DMS114 treated with DMSO at 0.1 percent for 48 hours (cell line): ENCODE results near the gene ELAVL1.

Source experiments
- DNase-seq: peaks from one replicate; lab custom pipeline; 2025; ENCODE audit not compliant: unreplicated experiment; lab: John Stamatoyannopoulos, UW

The ELAVL1 gene

GRCh38 chr19:8021374-8021773 lies 15.9 kb upstream of the ELAVL1 start:
- DNase-seq, result no peak

- DNase-seq, result no peak
These were observed 15.2 kb upstream of the ELAVL1 start for GRCh38 chr19:8020681-8021080.

DNA sequence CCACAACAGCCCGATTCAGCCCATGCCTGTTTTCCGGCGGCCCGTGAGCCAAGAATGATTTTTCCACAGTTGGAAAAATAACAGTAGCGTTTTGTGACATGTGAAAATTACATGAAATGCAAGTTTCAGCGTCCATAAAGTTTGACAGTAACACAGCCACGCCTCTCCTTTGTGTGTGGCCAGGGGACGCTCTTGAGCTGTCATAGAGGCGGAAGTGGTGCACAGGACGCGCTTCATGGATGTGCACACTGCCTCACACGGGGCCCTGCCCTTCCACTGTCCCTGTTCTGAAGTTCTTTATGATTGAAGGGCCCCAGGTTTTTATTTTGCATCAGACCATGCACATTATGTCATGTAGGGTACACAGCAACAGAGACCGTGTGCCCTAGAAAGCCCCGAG lies 12.4 kb upstream of the ELAVL1 start:
- DNase-seq, result no peak

DNA sequence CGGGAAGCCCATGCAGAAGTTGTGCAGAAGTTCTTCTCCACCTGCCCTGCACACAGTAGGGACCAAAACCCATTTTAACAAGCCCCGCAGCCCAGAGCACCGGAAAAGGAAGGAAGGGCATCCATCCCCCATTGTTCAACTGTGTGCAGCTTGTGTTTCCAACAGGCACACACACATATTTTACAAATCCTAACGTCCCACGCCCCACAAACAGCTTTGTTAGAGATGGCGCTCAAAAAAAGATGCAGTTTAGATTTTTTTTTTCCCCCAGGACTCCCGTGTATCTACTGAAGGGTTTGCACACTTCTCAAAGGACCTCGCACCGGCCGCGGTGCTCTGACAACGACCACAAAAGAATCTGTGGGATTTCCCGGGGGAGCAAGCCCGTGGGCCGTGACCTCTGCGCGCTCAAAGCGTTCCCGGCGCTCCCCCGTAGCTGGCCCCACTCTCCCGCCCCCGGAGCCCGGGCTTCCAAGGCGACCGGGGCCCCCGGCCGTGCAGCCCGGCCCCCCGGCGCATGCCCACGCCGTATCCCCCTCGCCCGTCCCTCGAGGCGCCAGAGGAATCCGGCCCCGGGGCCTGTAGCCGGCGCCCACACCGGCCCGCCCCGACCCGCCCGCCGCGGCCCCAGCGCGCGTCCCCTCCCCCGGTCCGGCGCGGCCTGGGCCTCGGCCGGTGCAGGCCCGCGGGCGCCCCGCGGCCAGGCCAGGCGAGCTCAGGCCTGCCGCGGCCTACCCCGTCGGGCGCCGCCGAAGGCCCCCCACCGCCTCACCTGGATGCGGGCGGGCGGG lies 523 bp downstream of the ELAVL1 start:
- no peak for DNase-seq

GRCh38 chr19:8004001-8004400 lies 1.4 kb downstream of the ELAVL1 start:
- no peak for DNase-seq

GRCh38 chr19:8001995-8002849 lies 3.2 kb downstream of the ELAVL1 start:
- no peak for DNase-seq

DNA sequence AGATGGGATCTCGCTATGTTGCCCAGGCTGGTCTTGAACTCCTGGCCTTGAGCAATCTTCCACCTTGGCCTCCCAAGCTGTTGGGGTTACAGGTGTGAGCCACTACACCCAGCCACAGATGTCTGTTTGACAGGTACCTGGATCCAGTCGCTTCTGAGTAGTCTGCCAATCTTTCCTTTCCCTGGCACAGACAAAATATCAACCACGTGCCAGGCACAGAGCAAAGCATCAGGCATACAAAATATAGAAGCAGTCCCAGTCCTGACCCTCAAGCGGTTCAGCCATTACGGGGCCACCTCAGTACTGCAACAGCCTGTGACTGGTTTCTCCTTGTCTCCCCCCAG lies 3.8 kb downstream of the ELAVL1 start:
- no peak for DNase-seq

DNA sequence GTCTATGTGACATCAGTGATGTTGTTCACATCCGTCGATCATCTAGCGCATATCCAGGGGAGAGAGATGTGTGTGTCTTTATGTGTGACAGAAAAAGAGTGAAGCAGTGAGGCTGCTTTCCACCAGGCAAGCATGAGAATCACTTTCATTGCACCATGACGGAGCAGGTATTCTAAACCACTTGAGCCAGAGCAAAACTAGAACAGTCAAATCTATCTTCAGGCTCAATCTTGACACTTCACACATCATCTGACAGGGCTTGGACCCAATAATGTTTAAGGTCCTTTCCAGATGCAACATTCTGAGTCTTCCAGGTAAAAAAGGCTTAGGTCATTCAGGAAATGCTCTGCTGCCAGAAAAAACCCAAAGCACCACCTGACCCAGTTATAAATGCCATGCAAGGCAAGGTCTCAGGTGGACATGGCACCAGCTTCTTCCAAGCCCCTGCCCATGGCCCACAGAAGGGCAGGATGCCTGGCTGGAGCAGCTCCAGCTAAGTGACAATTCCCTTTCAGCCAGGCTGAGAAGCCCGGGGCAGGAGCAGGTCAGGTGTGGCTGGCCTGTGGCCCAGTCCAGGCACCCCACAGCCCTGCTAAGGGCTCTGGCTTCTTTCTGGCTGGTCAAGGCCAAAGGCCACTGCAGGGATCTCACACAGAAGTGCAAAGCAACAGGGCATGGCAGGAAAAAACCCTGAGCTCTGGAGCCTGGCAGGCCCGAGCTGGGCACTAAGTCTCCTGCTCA lies 5.0 kb downstream of the ELAVL1 start:
- DNase-seq, result no peak

GRCh38 chr19:7999376-7999775 lies 6.1 kb downstream of the ELAVL1 start:
- no peak for DNase-seq

GRCh38 chr19:7997809-7998480 lies 7.5 kb downstream of the ELAVL1 start:
- DNase-seq, result no peak

GRCh38 chr19:7996883-7997282 lies 8.6 kb downstream of the ELAVL1 start:
- no peak for DNase-seq

GRCh38 chr19:7995810-7996158 lies 9.7 kb downstream of the ELAVL1 start:
- no peak for DNase-seq

- DNase-seq, result no peak
These were observed 10.3 kb downstream of the ELAVL1 start for GRCh38 chr19:7994928-7995809.

- DNase-seq, result no peak
These were observed 11.3 kb downstream of the ELAVL1 start for GRCh38 chr19:7994114-7994513.

DNA sequence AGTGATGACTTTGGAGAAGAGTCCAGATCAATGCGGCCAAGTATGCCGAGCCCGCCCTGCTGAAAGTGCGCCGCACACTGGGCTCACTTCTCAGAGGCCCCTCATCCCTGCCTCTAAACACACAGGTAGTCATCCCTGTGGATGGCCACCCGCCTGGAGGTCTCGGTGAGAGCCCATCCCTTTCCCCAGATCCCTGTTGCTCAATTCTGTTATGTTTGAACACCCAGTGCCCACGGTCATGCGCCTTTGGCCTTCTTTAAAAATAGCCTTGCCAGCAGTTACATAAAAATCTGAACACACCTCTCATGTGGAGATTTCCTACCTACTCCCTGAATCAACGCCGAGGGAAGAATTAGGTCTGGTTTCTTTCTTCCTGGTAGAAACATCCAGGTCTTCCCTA lies 11.9 kb downstream of the ELAVL1 start:
- no peak for DNase-seq

DNA sequence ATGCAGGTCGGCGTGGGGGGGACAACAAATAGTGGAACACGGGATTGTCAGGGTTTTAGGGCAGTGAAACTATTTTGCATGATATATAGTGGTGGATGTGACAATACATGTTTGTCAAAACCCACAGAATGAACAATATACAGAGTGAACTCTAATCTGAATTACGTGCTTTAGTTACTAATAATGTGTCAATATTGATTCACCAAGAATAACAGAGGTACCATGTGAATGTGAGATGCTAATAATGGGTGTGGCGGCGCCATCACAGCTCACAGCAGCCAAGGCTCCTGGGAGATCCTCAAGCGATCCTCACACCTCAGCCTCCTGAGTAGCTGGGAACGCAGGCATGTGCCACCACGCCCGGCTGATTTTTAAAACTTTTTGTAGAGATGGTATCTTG lies 12.9 kb downstream of the ELAVL1 start:
- DNase-seq, result no peak

GRCh38 chr19:7989071-7989575 lies 16.3 kb downstream of the ELAVL1 start:
- DNase-seq, result no peak

DNA sequence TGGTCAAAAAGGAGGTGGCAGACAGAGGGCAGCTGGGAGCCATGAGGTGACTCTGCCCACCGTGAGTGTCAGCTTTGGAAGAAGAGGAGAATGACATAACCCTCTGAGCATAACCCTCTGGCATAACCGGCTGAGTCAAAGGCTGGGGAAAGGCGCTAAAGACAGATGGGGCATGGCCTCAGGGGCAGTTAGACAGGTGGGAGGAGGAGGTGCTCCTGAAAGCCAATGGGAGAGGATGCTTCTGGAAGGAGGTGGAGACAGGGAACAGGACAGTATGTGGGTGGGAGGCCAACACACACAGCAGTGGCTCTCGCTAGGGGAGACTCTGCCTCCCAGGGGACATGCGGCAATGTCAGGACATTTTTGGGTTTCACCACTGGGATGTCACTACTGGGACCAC lies 17.1 kb downstream of the ELAVL1 start:
- DNase-seq, result no peak

- no peak for DNase-seq
These were observed 18.2 kb downstream of the ELAVL1 start for GRCh38 chr19:7987114-7987768.
